Stimulated activated naive CD4-positive, alpha-beta T cell treated with Interleukin-2 at 50 U/mL for 16 hours (primary cell): ENCODE data around the gene TOP2B.

Experiments used
- DNase-seq: peaks from one replicate; lab custom pipeline; 2025; lab: John Stamatoyannopoulos, UW

Gene TOP2B

GRCh38 chr3:25611193-25611592 is 53.5 kb downstream of the TOP2B start:
- no peak for DNase-seq

GRCh38 chr3:25610779-25611178 is 53.9 kb downstream of the TOP2B start:
- DNase-seq: no peak

GRCh38 chr3:25610167-25610566 is 54.5 kb downstream of the TOP2B start:
- DNase-seq: no peak

- DNase-seq: no peak
Observed at GRCh38 chr3:25604107-25604805, 60.5 kb downstream of the TOP2B start.

- DNase-seq: no peak
Observed at GRCh38 chr3:25603703-25604102, 61.0 kb downstream of the TOP2B start.

- no peak for DNase-seq
Observed at GRCh38 chr3:25597535-25598101, 67.1 kb downstream of the TOP2B start.

GRCh38 chr3:25594007-25594502 is 70.7 kb downstream of the TOP2B start:
- DNase-seq: no peak

- DNase-seq: no peak
Observed at GRCh38 chr3:25593001-25593400, 71.7 kb downstream of the TOP2B start.

GRCh38 chr3:25592510-25592968 is 72.2 kb downstream of the TOP2B start:
- no peak for DNase-seq

GRCh38 chr3:25589783-25590258 is 74.9 kb downstream of the TOP2B start:
- no peak for DNase-seq

GRCh38 chr3:25589104-25589782 is 75.5 kb downstream of the TOP2B start:
- no peak for DNase-seq

GRCh38 chr3:25588441-25589103 is 76.1 kb downstream of the TOP2B start:
- DNase-seq: no peak

GRCh38 chr3:25587975-25588374 is 76.7 kb downstream of the TOP2B start:
- no peak for DNase-seq

- DNase-seq: no peak
Observed at GRCh38 chr3:25587526-25587925, 77.2 kb downstream of the TOP2B start.

- DNase-seq: no peak
Observed at GRCh38 chr3:25587094-25587493, 77.6 kb downstream of the TOP2B start.

GRCh38 chr3:25586553-25586952 is 78.2 kb downstream of the TOP2B start:
- no peak for DNase-seq

- no peak for DNase-seq
Observed at GRCh38 chr3:25586167-25586505, 78.6 kb downstream of the TOP2B start.

GRCh38 chr3:25585361-25586166 is 79.1 kb downstream of the TOP2B start:
- DNase-seq: no peak

- no peak for DNase-seq
Observed at GRCh38 chr3:25584011-25584789, 80.5 kb downstream of the TOP2B start.

GRCh38 chr3:25583343-25583742 is 81.4 kb downstream of the TOP2B start:
- DNase-seq: no peak

- no peak for DNase-seq
Observed at GRCh38 chr3:25582242-25582641, 82.5 kb downstream of the TOP2B start.
